ENCODE results near the gene TMEM234. TPM values are rescaled to one million over a fixed set of nuclear protein-coding genes. Genes with fewer than 3 reads are reported as not detected.

The TMEM234 gene
- total and polyA plus RNA-seq, 2 of the 13 experiments (the other 11 are each of a cell fraction or from before 2014, with no cell fraction given), result 6.1 to 9.0 TPM

DNA sequence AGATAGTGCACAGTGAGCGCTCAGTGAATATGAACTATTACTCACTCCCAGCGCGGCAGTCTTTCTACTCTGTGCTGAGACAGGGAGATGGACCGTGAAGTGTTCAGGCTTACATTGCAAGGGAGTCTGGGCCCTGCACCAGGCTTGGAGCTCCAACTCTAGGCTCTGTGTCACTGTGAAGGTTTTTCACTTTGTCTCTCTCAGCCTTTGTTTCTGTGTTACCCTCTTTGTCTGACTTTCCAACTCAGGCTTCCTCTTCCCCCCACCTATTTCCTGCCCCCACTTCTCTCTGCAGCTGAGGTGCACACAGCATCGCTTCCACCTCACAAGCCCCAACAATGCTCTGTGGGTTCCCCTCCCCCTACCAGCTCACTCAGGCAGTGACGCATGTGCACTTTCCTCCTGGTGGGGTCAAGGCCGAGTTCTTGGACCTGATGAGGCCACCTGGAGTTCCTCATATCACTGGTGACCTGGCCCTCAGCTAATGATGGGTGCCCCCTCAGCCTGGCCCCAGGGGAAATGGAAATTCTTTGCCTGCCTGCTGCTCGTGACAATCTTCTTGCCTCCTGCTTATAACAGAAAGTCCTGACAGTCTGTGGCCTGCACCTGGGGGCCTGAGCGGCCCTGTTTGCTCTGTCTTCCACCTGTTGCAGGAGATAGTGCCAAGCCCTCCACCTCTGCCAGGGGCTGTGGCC is 27.8 kb upstream of the TMEM234 start (continued):
- TF ChIP-seq AKNA (CRISPR knock-in tag; IDR thresholded peaks at IDR 0.05; ENCODE audit: borderline replicate concordance), result no peak
- no peak for TF ChIP-seq CENPX (CRISPR knock-in tag; IDR thresholded peaks at IDR 0.05)
- TF ChIP-seq ZBTB46 (CRISPR knock-in tag; IDR thresholded peaks at IDR 0.05; ENCODE audit: borderline replicate concordance), result no peak
- TF ChIP-seq, protein P1, sequence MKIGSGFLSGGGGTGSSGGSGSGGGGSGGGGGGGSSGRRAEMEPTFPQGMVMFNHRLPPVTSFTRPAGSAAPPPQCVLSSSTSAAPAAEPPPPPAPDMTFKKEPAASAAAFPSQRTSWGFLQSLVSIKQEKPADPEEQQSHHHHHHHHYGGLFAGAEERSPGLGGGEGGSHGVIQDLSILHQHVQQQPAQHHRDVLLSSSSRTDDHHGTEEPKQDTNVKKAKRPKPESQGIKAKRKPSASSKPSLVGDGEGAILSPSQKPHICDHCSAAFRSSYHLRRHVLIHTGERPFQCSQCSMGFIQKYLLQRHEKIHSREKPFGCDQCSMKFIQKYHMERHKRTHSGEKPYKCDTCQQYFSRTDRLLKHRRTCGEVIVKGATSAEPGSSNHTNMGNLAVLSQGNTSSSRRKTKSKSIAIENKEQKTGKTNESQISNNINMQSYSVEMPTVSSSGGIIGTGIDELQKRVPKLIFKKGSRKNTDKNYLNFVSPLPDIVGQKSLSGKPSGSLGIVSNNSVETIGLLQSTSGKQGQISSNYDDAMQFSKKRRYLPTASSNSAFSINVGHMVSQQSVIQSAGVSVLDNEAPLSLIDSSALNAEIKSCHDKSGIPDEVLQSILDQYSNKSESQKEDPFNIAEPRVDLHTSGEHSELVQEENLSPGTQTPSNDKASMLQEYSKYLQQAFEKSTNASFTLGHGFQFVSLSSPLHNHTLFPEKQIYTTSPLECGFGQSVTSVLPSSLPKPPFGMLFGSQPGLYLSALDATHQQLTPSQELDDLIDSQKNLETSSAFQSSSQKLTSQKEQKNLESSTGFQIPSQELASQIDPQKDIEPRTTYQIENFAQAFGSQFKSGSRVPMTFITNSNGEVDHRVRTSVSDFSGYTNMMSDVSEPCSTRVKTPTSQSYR (CRISPR knock-in tag; IDR thresholded peaks at IDR 0.05; ENCODE audit: borderline replicate concordance), result peak; percentile 99
- peak; percentile 84; the same call in 1 of the 2 replicates for TF ChIP-seq WIZ (CRISPR knock-in tag; IDR thresholded peaks at IDR 0.05)
- TF ChIP-seq NPAS2 (CRISPR knock-in tag; IDR thresholded peaks at IDR 0.05; ENCODE audit: borderline replicate concordance), result no peak
- no peak for TF ChIP-seq FOXK2 (IDR thresholded peaks at IDR 0.05)
- no peak for TF ChIP-seq JUNB (CRISPR knock-in tag; IDR thresholded peaks at IDR 0.05; ENCODE audit: borderline replicate concordance)
- peak; percentile 79; the same call in 1 of the 2 replicates for TF ChIP-seq ZNF547 (CRISPR knock-in tag; IDR thresholded peaks at IDR 0.05)
- TF ChIP-seq, protein P2, sequence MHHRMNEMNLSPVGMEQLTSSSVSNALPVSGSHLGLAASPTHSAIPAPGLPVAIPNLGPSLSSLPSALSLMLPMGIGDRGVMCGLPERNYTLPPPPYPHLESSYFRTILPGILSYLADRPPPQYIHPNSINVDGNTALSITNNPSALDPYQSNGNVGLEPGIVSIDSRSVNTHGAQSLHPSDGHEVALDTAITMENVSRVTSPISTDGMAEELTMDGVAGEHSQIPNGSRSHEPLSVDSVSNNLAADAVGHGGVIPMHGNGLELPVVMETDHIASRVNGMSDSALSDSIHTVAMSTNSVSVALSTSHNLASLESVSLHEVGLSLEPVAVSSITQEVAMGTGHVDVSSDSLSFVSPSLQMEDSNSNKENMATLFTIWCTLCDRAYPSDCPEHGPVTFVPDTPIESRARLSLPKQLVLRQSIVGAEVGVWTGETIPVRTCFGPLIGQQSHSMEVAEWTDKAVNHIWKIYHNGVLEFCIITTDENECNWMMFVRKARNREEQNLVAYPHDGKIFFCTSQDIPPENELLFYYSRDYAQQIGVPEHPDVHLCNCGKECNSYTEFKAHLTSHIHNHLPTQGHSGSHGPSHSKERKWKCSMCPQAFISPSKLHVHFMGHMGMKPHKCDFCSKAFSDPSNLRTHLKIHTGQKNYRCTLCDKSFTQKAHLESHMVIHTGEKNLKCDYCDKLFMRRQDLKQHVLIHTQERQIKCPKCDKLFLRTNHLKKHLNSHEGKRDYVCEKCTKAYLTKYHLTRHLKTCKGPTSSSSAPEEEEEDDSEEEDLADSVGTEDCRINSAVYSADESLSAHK (CRISPR knock-in tag; IDR thresholded peaks at IDR 0.05; ENCODE audit: borderline replicate concordance), result no peak
- TF ChIP-seq, protein P3, sequence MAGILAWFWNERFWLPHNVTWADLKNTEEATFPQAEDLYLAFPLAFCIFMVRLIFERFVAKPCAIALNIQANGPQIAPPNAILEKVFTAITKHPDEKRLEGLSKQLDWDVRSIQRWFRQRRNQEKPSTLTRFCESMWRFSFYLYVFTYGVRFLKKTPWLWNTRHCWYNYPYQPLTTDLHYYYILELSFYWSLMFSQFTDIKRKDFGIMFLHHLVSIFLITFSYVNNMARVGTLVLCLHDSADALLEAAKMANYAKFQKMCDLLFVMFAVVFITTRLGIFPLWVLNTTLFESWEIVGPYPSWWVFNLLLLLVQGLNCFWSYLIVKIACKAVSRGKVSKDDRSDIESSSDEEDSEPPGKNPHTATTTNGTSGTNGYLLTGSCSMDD (CRISPR knock-in tag; IDR thresholded peaks at IDR 0.05), result no peak
- TF ChIP-seq ZNF782 (CRISPR knock-in tag; IDR thresholded peaks at IDR 0.05; ENCODE audit: borderline replicate concordance), result 0 out of 2 replicates have a peak, but pooled peaks have one; percentile 19
